K562 (cell line): ENCODE results near the gene MEP1B. TPM values are rescaled to one million over a fixed set of nuclear protein-coding genes. Genes with fewer than 3 reads are reported as not detected.
A peak's percentile ranks its signal among the peaks of the same experiment; 100 is the strongest.

Source experiments
- ATAC-seq: fragments of 200-7000 bp; cut with Tn5 transposase; 3 replicates; pipeline ENCODE4 v1.9.1; 2020; ENCODE audit warnings: moderate library complexity
- BruUV-seq: library from RNA; stranded (reverse); fragments of 400-500 nt; replicated peaks from 2 replicates; lab custom pipeline; 2021; lab: Mats Ljungman, UMichigan
- CTCF ChIA-PET: fragments of 300-600 bp; formaldehyde crosslinking; extraction: SDS; loops from one replicate; lab custom pipeline; 2021; ENCODE audit warnings: low intra/inter-chr PET ratio; lab: Yijun Ruan, JAX
- POLR2A ChIA-PET: fragments of 300-600, 350-650 bp; sonication (Branson Sonifier 250); formaldehyde crosslinking; extraction: SDS; loops from one replicate; lab custom pipeline; 2021; ENCODE audit warnings: antibody characterized with exemption, inconsistent platforms; lab: Yijun Ruan, JAX
- DNase-seq, 4 experiments: peaks; one replicate each; pipeline versions ENCODE4 v3.0.0 to v3.0.0-alpha.2; 2011 to 2018; ENCODE audit warnings: low spot score in 3 of 4, mixed read lengths in 3 of 4; ENCODE audit errors: extremely low read depth in 1 of 4
- FAIRE-seq: peaks from 2 replicates; lab custom pipeline; 2011; peaks lifted over from hg19 to GRCh38; lab: Jason Lieb, UNC
- H2AFZ ChIP-seq: 2 replicates; pipeline ENCODE4 v1.6.0; 2011; ENCODE audit warnings: low read depth, low read length, control low read depth, inconsistent platforms
- H3K27ac ChIP-seq: fragments of 200-600 bp; 3 replicates; pipeline ENCODE4 v1.8.0; 2011; ENCODE audit warnings: low read depth, mild to moderate bottlenecking, control low read depth, inconsistent platforms, low read length, moderate library complexity, mixed read lengths; ENCODE audit errors: extremely low read depth
- H3K27me3 ChIP-seq, 2 experiments: fragments of 300-600 bp in 1 of 2; 2 replicates in 1 of 2; 3 replicates in 1 of 2; pipeline versions ENCODE4 v1.6.0 to v1.8.0; 2011; ENCODE audit warnings: inconsistent platforms in 2 of 2, low read length in 2 of 2, mild to moderate bottlenecking in 1 of 2, mixed read lengths in 1 of 2, moderate library complexity in 1 of 2; ENCODE audit not compliant: control insufficient read depth in 2 of 2, insufficient read depth in 2 of 2
- H3K36me3 ChIP-seq: fragments of 300-600 bp; 3 replicates; pipeline ENCODE4 v1.8.0; 2011; ENCODE audit warnings: mild to moderate bottlenecking, low read length, inconsistent platforms; ENCODE audit not compliant: control insufficient read depth, insufficient read depth
- H3K4me1 ChIP-seq, 2 experiments: fragments of 200-600 bp in 1 of 2; replicated peaks in 1 of 2; 2 replicates in 1 of 2; 3 replicates in 1 of 2; pipeline versions ENCODE4 v1.5.1 to v1.8.0; 2011; ENCODE audit warnings: inconsistent platforms in 2 of 2, low read length in 2 of 2, mild to moderate bottlenecking in 1 of 2, mixed read lengths in 1 of 2, moderate library complexity in 1 of 2; ENCODE audit not compliant: control insufficient read depth in 2 of 2, insufficient read depth in 2 of 2
- H3K4me2 ChIP-seq: 2 replicates; pipeline ENCODE4 v1.6.1; 2011; ENCODE audit warnings: low read length, control low read depth, inconsistent platforms, mixed read lengths; ENCODE audit not compliant: insufficient read depth
- H3K4me3 ChIP-seq: fragments of 200-600 bp; sonication (generic), shearing (Covaris generic); 2 replicates; pipeline ENCODE4 v1.5.1; 2016; ENCODE audit warnings: control low read depth, inconsistent platforms
- H3K79me2 ChIP-seq: fragments of 200-600 bp; 3 replicates; pipeline ENCODE4 v1.8.0; 2011; ENCODE audit warnings: low read length, inconsistent platforms; ENCODE audit not compliant: control insufficient read depth, insufficient read depth
- H3K9ac ChIP-seq, 2 experiments: 2 replicates each; pipeline versions ENCODE4 v1.6.0 to v1.6.1; 2011; ENCODE audit warnings: low read depth in 2 of 2, low read length in 2 of 2, control low read depth in 1 of 2, inconsistent platforms in 1 of 2, mild to moderate bottlenecking in 1 of 2, mixed read lengths in 1 of 2; ENCODE audit not compliant: insufficient read depth in 1 of 2
- H3K9me1 ChIP-seq: one replicate; pipeline ENCODE4 v1.6.0; 2011; ENCODE audit warnings: inconsistent platforms, mild to moderate bottlenecking, low read length, moderate library complexity; ENCODE audit not compliant: control insufficient read depth, insufficient read depth
- H3K9me3 ChIP-seq: replicated peaks from 2 replicates; pipeline ENCODE4 v1.5.1; 2011; ENCODE audit warnings: low read depth, low read length, inconsistent platforms; ENCODE audit not compliant: control insufficient read depth, insufficient read depth
- H4K20me1 ChIP-seq: replicated peaks from 2 replicates; pipeline ENCODE4 v1.6.1; 2011; ENCODE audit warnings: low read length, inconsistent platforms, mixed read lengths; ENCODE audit not compliant: control insufficient read depth, insufficient read depth
- C11orf30 ChIP-seq: fragments of 450-650 bp; IDR thresholded peaks from 2 replicates; pipeline ENCODE4 v1.6.1; 2016; ENCODE audit warnings: low read depth, mild to moderate bottlenecking
- FOXM1 ChIP-seq, 2 experiments: fragments of 450-650 bp in 1 of 2; sonication (generic) in 1 of 2; formaldehyde crosslinking in 1 of 2; IDR thresholded peaks; 2 replicates each; pipeline versions ENCODE4 v1.6.1 to v1.9.0; 2017 to 2022; ENCODE audit warnings: low read depth in 2 of 2, mild to moderate bottlenecking in 2 of 2, missing genetic modification reagents in 1 of 2, moderate library complexity in 1 of 2
- MAFF ChIP-seq: IDR thresholded peaks from 2 replicates; pipeline ENCODE4 v1.6.1; 2012; ENCODE audit warnings: low read length, improper control_type of control experiment
- MAX ChIP-seq: sonication (generic); formaldehyde crosslinking; IDR thresholded peaks from 2 replicates; pipeline ENCODE4 v1.9.0; 2022; ENCODE audit warnings: mild to moderate bottlenecking, missing genetic modification reagents
- NONO ChIP-seq, 2 experiments: fragments of 200-400 bp in 1 of 2; fragments of 450-650 bp in 1 of 2; formaldehyde crosslinking in 1 of 2; IDR thresholded peaks; 2 replicates each; pipeline ENCODE4 v1.6.1; 2017; ENCODE audit warnings: low read depth in 2 of 2, mild to moderate bottlenecking in 2 of 2, moderate library complexity in 2 of 2, low read length in 1 of 2
- POLR2G ChIP-seq: fragments of 200-400 bp; formaldehyde crosslinking; IDR thresholded peaks from 2 replicates; pipeline ENCODE4 v1.6.1; 2017; ENCODE audit warnings: low read depth, mild to moderate bottlenecking, antibody characterized with exemption, low read length, moderate library complexity
- ZEB2 ChIP-seq: fragments of 450-650 bp; IDR thresholded peaks from 2 replicates; pipeline ENCODE4 v1.6.1; 2016
- ZNF316 ChIP-seq: fragments of 450-650 bp; IDR thresholded peaks from 2 replicates; pipeline ENCODE4 v1.6.1; 2016
- whole genome bisulfite sequencing: fragments of 100-300 bp; shearing (Covaris generic); methylation state at CpG from one replicate; pipeline ENCODE4 v1.1.6; 2016; ENCODE audit warnings: low coverage, mixed read lengths; ENCODE audit not compliant: insufficient coverage; ENCODE audit errors: missing lambda C conversion rate; 5-methylcytosine and 5-hydroxymethylcytosine counted together
- in situ Hi-C: fragments of 300-500 bp; cut with MboI; formaldehyde crosslinking; loops from 4 replicates; pipeline ENCODE4 v1.15.0; 2018; ENCODE audit warnings: inconsistent platforms, mixed read lengths
- intact Hi-C: fragments of 100-400 bp; cut with micrococcal nuclease; formaldehyde crosslinking; loops from 2 replicates; pipeline ENCODE4 v1.14.2; 2022
- polyA plus RNA-seq, 8 experiments: library from polyadenylated mRNA; depleted of rRNA in 4 of 8; stranded (reverse) in 5 of 8; unstranded in 3 of 8; fragments of >200 nt; fragmentation: Nextera tagmentation in 2 of 8; fragmentation: Illumina TruSeq in 1 of 8; extraction: Ambion mirVana in 2 of 8; extraction: Trizol in 1 of 8; gene quantifications; 2 replicates each; pipeline versions ENCODE4 v1.2.1 to v1.2.3, GENCODE V29; 2011 to 2014; ENCODE audit warnings: inconsistent platforms in 1 of 8, missing spikeins in 1 of 8
- total RNA-seq, 7 experiments: library from RNA; depleted of rRNA in 6 of 7; stranded (reverse); fragments of >200 nt in 6 of 7; fragmentation: Illumina TruSeq in 2 of 7; extraction: Trizol in 2 of 7; gene quantifications; 2 replicates each; pipeline versions ENCODE4 v1.2.1 to v1.2.3, GENCODE V29; 2011 to 2021; ENCODE audit warnings: low replicate concordance in 1 of 7

Gene MEP1B
- total and polyA plus RNA-seq, 9 of the 15 experiments (the other 6 are each of a cell fraction or from before 2014, with no cell fraction given) = 0.03 to 0.11 TPM; not detected in 7

- no peak for TF ChIP-seq POLR2G
Observed at GRCh38 chr18:32167980-32168730, 21.7 kb upstream of the MEP1B start (continued).

GRCh38 chr18:32173654-32174053 lies 16.2 kb upstream of the MEP1B start:
- ATAC-seq (no peak), FAIRE-seq (no peak), DNase-seq (no peak)
- Histone ChIP-seq H4K20me1 (no peaks in the 10 kb centered on the region), H3K27me3 (no peaks in the 10 kb centered on the region), H3K36me3 (no peaks in the 10 kb centered on the region), H3K9ac (no peak overlapping the region), H3K9me3 (no peaks in the 10 kb centered on the region), H3K79me2 (no peaks in the 10 kb centered on the region), H3K4me1 (no peaks in the 10 kb centered on the region), H3K9me1 (no peaks in the 10 kb centered on the region), H3K4me3 (no peak overlapping the region), H3K4me2 (no peak overlapping the region), H3K27ac (no peak overlapping the region), H2AFZ (no peak overlapping the region)
- intact Hi-C loops = no loop called here
- in situ Hi-C loops = no loop called here
- 2% methylated on average over 3 of the region's 3 CpGs for WGBS
- ChIA-PET CTCF (no interaction called here), POLR2A (no interaction called here)
- no TSS peak for BruUV-seq
- TF ChIP-seq FOXM1 (IDR thresholded peaks at IDR 0.05; ENCODE audit: low read depth) (no peak), FOXM1 (CRISPR knock-in tag; IDR thresholded peaks at IDR 0.05; ENCODE audit: low read depth) (no peak), ZEB2 (no peak), ZNF316 (peak; percentile 40; the same call in 1 of the 2 replicates), MAFF (peak; percentile 19; the same call in 1 of the 2 replicates), NONO (IDR thresholded peaks at IDR 0.05; ENCODE audit: low read depth in 2 of 2, low read length in 1 of 2) (no peak), C11orf30 (peak; percentile 33), MAX (no peak)
